HepG2 (cell line): Measurements from ENCODE around the gene CCDC87. TPM values are rescaled to one million over a fixed set of nuclear protein-coding genes. Genes with fewer than 3 reads are reported as not detected.
A peak's percentile ranks its signal among the peaks of the same experiment; 100 is the strongest.

Source experiments
- CENPT ChIP-seq: sonication (generic); formaldehyde crosslinking; IDR thresholded peaks from 2 replicates; pipeline ENCODE4 v1.8.0; 2022; ENCODE audit warnings: low read depth, mild to moderate bottlenecking, moderate library complexity, missing genetic modification reagents
- CREM ChIP-seq, 2 experiments: sonication (generic) in 1 of 2; formaldehyde crosslinking in 1 of 2; IDR thresholded peaks; 2 replicates each; pipeline versions ENCODE4 v1.4.0 to v1.6.1; 2016 to 2020; ENCODE audit warnings: antibody characterized with exemption in 1 of 2, mild to moderate bottlenecking in 1 of 2, missing genetic modification reagents in 1 of 2
- DBP ChIP-seq: sonication (generic); formaldehyde crosslinking; IDR thresholded peaks from 2 replicates; pipeline ENCODE4 v1.4.0; 2020; ENCODE audit warnings: missing genetic modification reagents; ENCODE audit errors: not compliant biosample characterization
- GLI4 ChIP-seq: sonication (generic); formaldehyde crosslinking; IDR thresholded peaks from 2 replicates; pipeline ENCODE4 v1.5.1; 2020; ENCODE audit warnings: missing genetic modification reagents, mild to moderate bottlenecking, moderate library complexity, borderline replicate concordance
- HIVEP1 ChIP-seq: sonication (generic); formaldehyde crosslinking; IDR thresholded peaks from 2 replicates; pipeline ENCODE4 v1.4.0; 2020; ENCODE audit warnings: mild to moderate bottlenecking, missing genetic modification reagents
- HOXA9 ChIP-seq: sonication (generic); formaldehyde crosslinking; IDR thresholded peaks from 2 replicates; pipeline ENCODE4 v1.8.1; 2022; ENCODE audit warnings: missing genetic modification reagents, mild to moderate bottlenecking, moderate library complexity, borderline replicate concordance
- IKZF1 ChIP-seq: fragments of 450-650 bp; IDR thresholded peaks from 2 replicates; pipeline ENCODE4 v1.7.1; 2016
- NCOR1 ChIP-seq: fragments of 200-600 bp; sonication (generic); IDR thresholded peaks from 2 replicates; pipeline ENCODE4 v1.7.0; 2017; ENCODE audit warnings: antibody characterized with exemption, low read length, borderline replicate concordance
- NFYB ChIP-seq: sonication (generic); formaldehyde crosslinking; IDR thresholded peaks from 2 replicates; pipeline ENCODE4 v1.4.0; 2020; ENCODE audit warnings: missing genetic modification reagents
- NR3C1 ChIP-seq: sonication (generic); formaldehyde crosslinking; IDR thresholded peaks from 2 replicates; pipeline ENCODE4 v1.4.0; 2020; ENCODE audit warnings: missing genetic modification reagents
- SIN3B ChIP-seq: fragments of 150-350 bp; IDR thresholded peaks from 2 replicates; pipeline ENCODE4 v1.6.1; 2014; ENCODE audit warnings: low read length
- TOPORS ChIP-seq: sonication (generic); formaldehyde crosslinking; IDR thresholded peaks from 2 replicates; pipeline ENCODE4 v1.8.0; 2023; ENCODE audit warnings: mild to moderate bottlenecking, missing genetic modification reagents
- XRCC5 ChIP-seq: fragments of 200-400 bp; formaldehyde crosslinking; optimal IDR thresholded peaks from 2 replicates; pipeline ENCODE3; 2017; ENCODE audit warnings: mild to moderate bottlenecking, low read length
- ZNF615 ChIP-seq: sonication (generic); formaldehyde crosslinking; IDR thresholded peaks from 2 replicates; pipeline ENCODE4 v1.5.0; 2020; ENCODE audit warnings: mild to moderate bottlenecking, missing genetic modification reagents, borderline replicate concordance
- ZNF652 ChIP-seq: IDR thresholded peaks from 2 replicates; pipeline ENCODE4 v1.6.1; 2016; ENCODE audit warnings: low read depth, borderline replicate concordance
- ZSCAN12 ChIP-seq: sonication (generic); formaldehyde crosslinking; IDR thresholded peaks from 2 replicates; pipeline ENCODE4 v1.9.0; 2021; ENCODE audit warnings: mild to moderate bottlenecking, missing genetic modification reagents
- polyA plus RNA-seq, 8 experiments: library from polyadenylated mRNA; depleted of rRNA in 3 of 8; stranded (reverse) in 7 of 8; unstranded in 1 of 8; fragments of >200 nt; fragmentation: Illumina TruSeq in 4 of 8; extraction: Trizol in 4 of 8; gene quantifications; 2 replicates each; pipeline versions ENCODE4 v1.2.1 to v1.2.3, GENCODE V29; 2011 to 2016; ENCODE audit warnings: low read depth in 4 of 8, missing spikeins in 1 of 8, mixed read lengths in 1 of 8; ENCODE audit not compliant: insufficient read depth in 1 of 8
- total RNA-seq, 5 experiments: library from RNA; depleted of rRNA; stranded (reverse); fragments of >200 nt; fragmentation: Illumina TruSeq; extraction: Trizol; gene quantifications; 2 replicates each; pipeline ENCODE4 v1.2.3, GENCODE V29; 2016; ENCODE audit warnings: low read depth in 1 of 5
- TF ChIP-seq, protein P1 (sequence below): conservative IDR thresholded peaks from 2 replicates; pipeline ENCODE4 v1.6.1; 2018; ENCODE audit warnings: missing genetic modification reagents
- TF ChIP-seq, protein P2 (sequence below): sonication (generic); formaldehyde crosslinking; IDR thresholded peaks from 2 replicates; pipeline ENCODE4 v1.5.0; 2020; ENCODE audit warnings: mild to moderate bottlenecking, missing genetic modification reagents
- TF ChIP-seq, protein P3 (sequence below): sonication (generic); formaldehyde crosslinking; IDR thresholded peaks from 2 replicates; pipeline ENCODE4 v1.5.1; 2020; ENCODE audit warnings: missing genetic modification reagents, mild to moderate bottlenecking, borderline replicate concordance

The CCDC87 gene
- total and polyA plus RNA-seq, 2 of the 13 experiments (the other 11 are each of a cell fraction or from before 2014, with no cell fraction given), result 0.05 to 0.42 TPM

- TF ChIP-seq CREM (IDR thresholded peaks at IDR 0.05) (peak; percentile 68), CREM (CRISPR knock-in tag; IDR thresholded peaks at IDR 0.05) (no peak), ZNF615 (CRISPR knock-in tag) (no peak), NFYB (CRISPR knock-in tag) (peak; percentile 94), ZSCAN12 (CRISPR knock-in tag) (no peak), IKZF1 (no peak), CENPT (CRISPR knock-in tag) (no peak), XRCC5 (peak; percentile 17), DBP (CRISPR knock-in tag) (no peak), GLI4 (no peak), ZNF652 (CRISPR knock-in tag) (no peak), NR3C1 (no peak), HIVEP1 (CRISPR knock-in tag) (no peak), TOPORS (no peak), SIN3B (no peak; the same call in 1 of the 2 replicates), NCOR1 (no peak; the same call in 1 of the 2 replicates), HOXA9 (no peak)
- TF ChIP-seq, protein P1, sequence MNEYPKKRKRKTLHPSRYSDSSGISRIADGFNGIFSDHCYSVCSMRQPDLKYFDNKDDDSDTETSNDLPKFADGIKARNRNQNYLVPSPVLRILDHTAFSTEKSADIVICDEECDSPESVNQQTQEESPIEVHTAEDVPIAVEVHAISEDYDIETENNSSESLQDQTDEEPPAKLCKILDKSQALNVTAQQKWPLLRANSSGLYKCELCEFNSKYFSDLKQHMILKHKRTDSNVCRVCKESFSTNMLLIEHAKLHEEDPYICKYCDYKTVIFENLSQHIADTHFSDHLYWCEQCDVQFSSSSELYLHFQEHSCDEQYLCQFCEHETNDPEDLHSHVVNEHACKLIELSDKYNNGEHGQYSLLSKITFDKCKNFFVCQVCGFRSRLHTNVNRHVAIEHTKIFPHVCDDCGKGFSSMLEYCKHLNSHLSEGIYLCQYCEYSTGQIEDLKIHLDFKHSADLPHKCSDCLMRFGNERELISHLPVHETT (CRISPR knock-in tag), result 0 out of 2 replicates have a peak, but pooled peaks have one; percentile 17
- TF ChIP-seq, protein P2, sequence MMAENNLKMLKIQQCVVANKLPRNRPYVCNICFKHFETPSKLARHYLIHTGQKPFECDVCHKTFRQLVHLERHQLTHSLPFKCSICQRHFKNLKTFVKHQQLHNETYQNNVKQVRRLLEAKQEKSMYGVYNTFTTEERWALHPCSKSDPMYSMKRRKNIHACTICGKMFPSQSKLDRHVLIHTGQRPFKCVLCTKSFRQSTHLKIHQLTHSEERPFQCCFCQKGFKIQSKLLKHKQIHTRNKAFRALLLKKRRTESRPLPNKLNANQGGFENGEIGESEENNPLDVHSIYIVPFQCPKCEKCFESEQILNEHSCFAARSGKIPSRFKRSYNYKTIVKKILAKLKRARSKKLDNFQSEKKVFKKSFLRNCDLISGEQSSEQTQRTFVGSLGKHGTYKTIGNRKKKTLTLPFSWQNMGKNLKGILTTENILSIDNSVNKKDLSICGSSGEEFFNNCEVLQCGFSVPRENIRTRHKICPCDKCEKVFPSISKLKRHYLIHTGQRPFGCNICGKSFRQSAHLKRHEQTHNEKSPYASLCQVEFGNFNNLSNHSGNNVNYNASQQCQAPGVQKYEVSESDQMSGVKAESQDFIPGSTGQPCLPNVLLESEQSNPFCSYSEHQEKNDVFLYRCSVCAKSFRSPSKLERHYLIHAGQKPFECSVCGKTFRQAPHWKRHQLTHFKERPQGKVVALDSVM (CRISPR knock-in tag), result no peak
- TF ChIP-seq, protein P3, sequence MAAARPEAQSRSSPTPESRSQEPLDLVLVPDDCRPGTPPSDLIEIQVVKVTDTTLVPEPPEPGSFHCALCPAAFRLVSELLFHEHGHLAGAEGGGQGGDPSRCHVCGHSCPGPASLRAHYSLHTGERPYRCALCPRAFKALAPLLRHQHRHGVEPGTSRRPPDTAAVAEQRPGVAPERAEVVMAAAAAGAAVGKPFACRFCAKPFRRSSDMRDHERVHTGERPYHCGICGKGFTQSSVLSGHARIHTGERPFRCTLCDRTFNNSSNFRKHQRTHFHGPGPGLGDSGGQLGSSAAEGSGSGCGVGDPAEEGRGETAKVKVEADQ, result peak; percentile 40; the same call in 1 of the 2 replicates
Measured at GRCh38 chr11:66638177-66639065, 45.6 kb upstream of the CCDC87 start, which contains the start of gene RBM4 (continued).
